ENCODE results near the gene SRRM3.

Gene SRRM3

DNA sequence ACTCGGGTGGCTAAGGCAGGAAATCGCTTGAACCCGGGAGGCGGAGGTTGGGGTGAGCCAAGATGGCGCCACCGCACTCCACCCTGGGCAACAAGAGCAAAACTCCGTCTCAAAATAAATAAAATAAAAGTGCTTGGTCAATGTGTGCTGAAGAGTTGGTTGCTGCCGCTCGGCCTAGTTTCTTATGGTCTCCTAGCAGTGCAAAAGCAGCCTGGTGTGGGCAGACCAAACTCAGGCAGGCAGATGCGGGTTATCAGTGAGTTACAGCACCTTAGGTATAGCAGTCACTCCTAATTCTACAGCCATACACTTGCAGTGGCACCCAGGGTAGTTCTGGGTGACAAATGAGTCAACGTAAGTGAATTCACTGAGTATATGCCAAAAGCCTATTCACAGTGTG lies 123.4 kb downstream of the SRRM3 start:
- TF ChIP-seq POLR2A (IDR thresholded peaks at IDR 0.05; ENCODE audit: low read depth, low read length), result no peak
- no peak for TF ChIP-seq SPI1 (IDR thresholded peaks at IDR 0.05; ENCODE audit: low read depth, low read length)
- no peak for TF ChIP-seq PAX5 (IDR thresholded peaks at IDR 0.05; ENCODE audit: insufficient read depth, low read length, severe bottlenecking)
- no peak for TF ChIP-seq POU2F2 (IDR thresholded peaks at IDR 0.05; ENCODE audit: low read depth, low read length)
- no peak for TF ChIP-seq POLR2AphosphoS5 (IDR thresholded peaks at IDR 0.05; ENCODE audit: low read depth, low read length)
- no peak for TF ChIP-seq TAF1 (IDR thresholded peaks at IDR 0.05; ENCODE audit: low read depth, low read length)
- FAIRE-seq (no peak), DNase-seq (ENCODE audit: insufficient read length, low spot score) (no peak)

DNA sequence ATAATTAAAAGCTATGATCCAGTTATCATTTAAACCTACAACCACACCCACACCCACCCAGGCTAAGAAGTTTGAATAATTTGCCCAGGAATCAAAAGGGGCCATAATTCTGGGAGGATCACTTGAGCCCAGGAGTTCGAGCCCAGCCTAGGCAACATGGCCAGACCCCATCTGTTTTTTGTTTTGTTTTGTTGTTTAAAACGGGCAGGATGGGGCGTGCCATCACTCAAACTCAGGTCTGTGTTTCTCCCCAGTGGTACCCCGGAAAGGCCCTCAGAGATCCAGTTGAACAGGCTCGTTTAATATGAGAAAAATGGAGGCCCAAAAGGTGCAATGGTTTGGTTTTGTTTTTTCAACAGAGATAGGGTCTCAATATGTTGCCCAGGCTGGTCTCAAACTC lies 124.1 kb downstream of the SRRM3 start:
- no peak for TF ChIP-seq TAF1 (IDR thresholded peaks at IDR 0.05; ENCODE audit: low read depth, low read length)
- no peak for TF ChIP-seq POU2F2 (IDR thresholded peaks at IDR 0.05; ENCODE audit: low read depth, low read length)
- TF ChIP-seq PAX5 (IDR thresholded peaks at IDR 0.05; ENCODE audit: insufficient read depth, low read length, severe bottlenecking), result no peak
- no peak for TF ChIP-seq POLR2AphosphoS5 (IDR thresholded peaks at IDR 0.05; ENCODE audit: low read depth, low read length)
- no peak for TF ChIP-seq SPI1 (IDR thresholded peaks at IDR 0.05; ENCODE audit: low read depth, low read length)
- TF ChIP-seq POLR2A (IDR thresholded peaks at IDR 0.05; ENCODE audit: low read depth, low read length), result no peak
- FAIRE-seq (no peak), DNase-seq (ENCODE audit: insufficient read length, low spot score) (no peak)

DNA sequence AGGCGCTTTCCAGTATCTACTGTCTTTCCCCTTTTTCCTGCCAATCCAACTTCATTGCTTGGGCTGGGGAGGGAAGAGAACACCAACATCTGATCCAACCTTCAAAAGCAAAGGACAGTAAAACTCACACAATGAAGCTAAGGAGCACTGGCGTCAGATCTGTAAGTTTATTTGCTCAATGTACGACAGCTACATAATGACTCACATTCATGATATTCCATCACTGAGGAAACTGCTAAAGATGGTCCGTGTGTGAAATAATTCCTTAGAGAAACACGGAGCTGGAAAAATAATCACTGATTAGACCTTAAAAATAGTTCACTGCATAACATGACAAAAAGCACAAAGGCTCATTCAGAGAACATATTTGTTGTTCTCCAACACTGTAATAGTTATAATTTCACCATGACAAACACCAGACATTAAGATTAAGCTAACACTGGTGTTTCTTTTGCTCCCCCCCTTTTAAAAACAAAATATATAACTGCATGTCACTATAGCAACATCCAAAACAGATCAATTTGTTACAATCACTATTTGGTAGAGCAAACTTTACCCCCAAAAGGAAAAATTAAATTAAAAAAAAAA lies 125.0 kb downstream of the SRRM3 start:
- TF ChIP-seq POLR2A (IDR thresholded peaks at IDR 0.05; ENCODE audit: low read depth, low read length) (no peak), PAX5 (IDR thresholded peaks at IDR 0.05; ENCODE audit: insufficient read depth, low read length, severe bottlenecking) (no peak), POU2F2 (IDR thresholded peaks at IDR 0.05; ENCODE audit: low read depth, low read length) (no peak), TAF1 (IDR thresholded peaks at IDR 0.05; ENCODE audit: low read depth, low read length) (no peak), POLR2AphosphoS5 (IDR thresholded peaks at IDR 0.05; ENCODE audit: low read depth, low read length) (no peak), SPI1 (IDR thresholded peaks at IDR 0.05; ENCODE audit: low read depth, low read length) (no peak)
- no peak for DNase-seq (ENCODE audit: insufficient read length, low spot score)
- no peak for FAIRE-seq

GRCh38 chr7:76327610-76328009 lies 125.9 kb downstream of the SRRM3 start:
- DNase-seq (ENCODE audit: insufficient read length, low spot score) (no peak), FAIRE-seq (no peak)
- TF ChIP-seq POU2F2 (IDR thresholded peaks at IDR 0.05; ENCODE audit: low read depth, low read length) (no peak), TAF1 (IDR thresholded peaks at IDR 0.05; ENCODE audit: low read depth, low read length) (no peak), POLR2A (IDR thresholded peaks at IDR 0.05; ENCODE audit: low read depth, low read length) (no peak), POLR2AphosphoS5 (IDR thresholded peaks at IDR 0.05; ENCODE audit: low read depth, low read length) (0 out of 2 replicates have a peak, but pooled peaks have one; percentile 24), SPI1 (IDR thresholded peaks at IDR 0.05; ENCODE audit: low read depth, low read length) (peak; percentile 42; the same call in 1 of the 2 replicates), PAX5 (IDR thresholded peaks at IDR 0.05; ENCODE audit: insufficient read depth, low read length, severe bottlenecking) (no peak)

DNA sequence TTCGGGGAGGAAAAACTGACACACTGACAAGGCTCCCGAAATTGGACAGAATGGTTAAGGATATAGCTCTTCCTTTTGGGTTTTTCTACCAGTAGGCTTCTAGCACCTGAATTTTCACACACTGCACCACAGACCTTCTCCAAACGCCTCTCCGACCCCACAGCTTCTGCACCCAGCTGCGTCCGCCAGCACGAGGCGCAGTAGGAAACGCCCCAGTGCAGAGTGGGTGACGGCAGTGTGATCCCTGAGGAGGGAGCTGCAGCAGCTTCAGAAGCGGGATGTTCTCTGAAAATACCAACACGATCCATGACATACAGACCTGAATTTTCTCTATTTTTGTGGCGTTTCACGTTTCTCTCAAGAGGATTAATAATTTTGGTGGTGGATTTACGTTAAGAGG lies 126.7 kb downstream of the SRRM3 start:
- TF ChIP-seq SPI1 (IDR thresholded peaks at IDR 0.05; ENCODE audit: low read depth, low read length) (no peak), POU2F2 (IDR thresholded peaks at IDR 0.05; ENCODE audit: low read depth, low read length) (no peak), PAX5 (IDR thresholded peaks at IDR 0.05; ENCODE audit: insufficient read depth, low read length, severe bottlenecking) (no peak), POLR2AphosphoS5 (IDR thresholded peaks at IDR 0.05; ENCODE audit: low read depth, low read length) (no peak), TAF1 (IDR thresholded peaks at IDR 0.05; ENCODE audit: low read depth, low read length) (no peak)
- DNase-seq (ENCODE audit: insufficient read length, low spot score) (no peak), FAIRE-seq (no peak)

- DNase-seq (ENCODE audit: insufficient read length, low spot score), result no peak
- TF ChIP-seq PAX5 (IDR thresholded peaks at IDR 0.05; ENCODE audit: insufficient read depth, low read length, severe bottlenecking) (no peak), POLR2A (IDR thresholded peaks at IDR 0.05; ENCODE audit: low read depth, low read length) (no peak), POU2F2 (IDR thresholded peaks at IDR 0.05; ENCODE audit: low read depth, low read length) (no peak), POLR2AphosphoS5 (IDR thresholded peaks at IDR 0.05; ENCODE audit: low read depth, low read length) (no peak), SPI1 (IDR thresholded peaks at IDR 0.05; ENCODE audit: low read depth, low read length) (no peak), TAF1 (IDR thresholded peaks at IDR 0.05; ENCODE audit: low read depth, low read length) (no peak)
- FAIRE-seq, result no peak
Observed at GRCh38 chr7:76329479-76329878, 127.8 kb downstream of the SRRM3 start.

DNA sequence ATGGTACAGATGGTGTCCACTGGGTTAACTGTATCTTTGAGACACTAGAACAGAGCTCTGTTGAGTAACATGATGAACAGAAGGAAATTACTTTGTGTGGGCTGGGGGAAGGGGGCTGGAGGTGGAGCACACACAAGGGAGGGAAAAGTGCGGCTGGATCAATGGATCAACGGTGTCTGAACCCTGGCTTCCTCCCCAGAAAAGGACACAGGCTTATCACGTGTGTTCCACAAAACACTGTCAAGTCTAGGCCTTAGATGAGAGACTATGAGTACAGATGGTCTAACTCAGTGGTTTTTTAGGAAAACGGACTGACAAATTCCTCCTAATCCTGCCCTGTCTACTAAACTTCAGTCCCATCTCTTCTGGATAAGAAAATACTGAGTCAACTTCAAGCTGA lies 128.6 kb downstream of the SRRM3 start:
- DNase-seq (ENCODE audit: insufficient read length, low spot score) (no peak), FAIRE-seq (no peak)
- TF ChIP-seq SPI1 (IDR thresholded peaks at IDR 0.05; ENCODE audit: low read depth, low read length), result no peak
- no peak for TF ChIP-seq TAF1 (IDR thresholded peaks at IDR 0.05; ENCODE audit: low read depth, low read length)

- FAIRE-seq (no peak), DNase-seq (ENCODE audit: insufficient read length, low spot score) (no peak)
- TF ChIP-seq TAF1 (IDR thresholded peaks at IDR 0.05; ENCODE audit: low read depth, low read length), result no peak
- TF ChIP-seq POLR2A (IDR thresholded peaks at IDR 0.05; ENCODE audit: low read depth, low read length), result no peak
- no peak for TF ChIP-seq POU2F2 (IDR thresholded peaks at IDR 0.05; ENCODE audit: low read depth, low read length)
- no peak for TF ChIP-seq POLR2AphosphoS5 (IDR thresholded peaks at IDR 0.05; ENCODE audit: low read depth, low read length)
- TF ChIP-seq PAX5 (IDR thresholded peaks at IDR 0.05; ENCODE audit: insufficient read depth, low read length, severe bottlenecking), result no peak
- no peak for TF ChIP-seq SPI1 (IDR thresholded peaks at IDR 0.05; ENCODE audit: low read depth, low read length)
Observed at GRCh38 chr7:76330673-76331072, 129.0 kb downstream of the SRRM3 start.

GRCh38 chr7:76332078-76332477 lies 130.4 kb downstream of the SRRM3 start:
- no peak for DNase-seq (ENCODE audit: insufficient read length, low spot score)
- TF ChIP-seq POLR2A (IDR thresholded peaks at IDR 0.05; ENCODE audit: low read depth, low read length) (0 out of 2 replicates have a peak, but pooled peaks have one; percentile 25), TAF1 (IDR thresholded peaks at IDR 0.05; ENCODE audit: low read depth, low read length) (no peak), SPI1 (IDR thresholded peaks at IDR 0.05; ENCODE audit: low read depth, low read length) (no peak)

DNA sequence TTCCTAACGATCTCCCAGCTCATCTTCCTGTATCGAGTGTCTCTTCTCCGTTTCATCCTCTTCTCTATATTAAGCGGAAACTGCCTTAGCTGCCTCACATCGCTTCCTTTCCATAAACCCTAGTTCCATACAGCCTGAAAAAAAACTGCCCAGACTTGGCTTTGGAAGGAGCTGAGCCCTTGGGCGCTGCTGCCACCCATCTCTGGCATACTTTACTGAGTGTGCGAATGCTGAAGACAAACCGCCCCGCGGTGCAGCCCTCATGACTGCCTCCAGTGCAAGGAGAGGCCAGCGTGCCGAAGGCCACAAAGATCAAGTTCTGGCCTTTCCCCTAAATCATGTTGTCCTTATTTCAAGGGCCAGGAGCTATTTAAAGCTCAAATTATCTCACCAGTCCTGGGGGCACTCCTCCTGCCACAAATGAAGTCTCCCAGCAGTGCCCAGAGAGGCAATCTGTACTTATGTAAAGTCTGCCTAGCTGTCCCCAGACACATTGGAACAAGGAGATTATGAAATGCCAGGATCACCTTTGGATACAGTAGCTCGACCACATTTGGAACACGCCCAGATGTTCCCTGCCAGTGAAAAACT lies 131.9 kb downstream of the SRRM3 start:
- TF ChIP-seq TAF1 (IDR thresholded peaks at IDR 0.05; ENCODE audit: low read depth, low read length) (no peak), PAX5 (IDR thresholded peaks at IDR 0.05; ENCODE audit: insufficient read depth, low read length, severe bottlenecking) (no peak), POU2F2 (IDR thresholded peaks at IDR 0.05; ENCODE audit: low read depth, low read length) (no peak), SPI1 (IDR thresholded peaks at IDR 0.05; ENCODE audit: low read depth, low read length) (no peak), POLR2A (IDR thresholded peaks at IDR 0.05; ENCODE audit: low read depth, low read length) (no peak), POLR2AphosphoS5 (IDR thresholded peaks at IDR 0.05; ENCODE audit: low read depth, low read length) (no peak)
- FAIRE-seq (no peak), DNase-seq (ENCODE audit: insufficient read length, low spot score) (no peak)

More at GRCh38 chr7:76332078-76332477, 130.4 kb downstream of the SRRM3 start:
- FAIRE-seq, result no peak

All from GM12891 (cell line).